Bronchial epithelial cell (primary cell): Measurements from ENCODE around the gene KCNJ6. TPM values are rescaled to one million over a fixed set of nuclear protein-coding genes. Genes with fewer than 3 reads are reported as not detected.

Source experiments
- DNase-seq: peaks from one replicate; pipeline ENCODE4 v3.0.0-alpha.2; 2010; ENCODE audit warnings: low read depth
- FAIRE-seq: peaks from 2 replicates; lab custom pipeline; 2011; peaks lifted over from hg19 to GRCh38; lab: Jason Lieb, UNC
- H3K27me3 ChIP-seq: 2 replicates; pipeline ENCODE4 v1.5.1; 2011; ENCODE audit warnings: low read length; ENCODE audit not compliant: control insufficient read depth, insufficient read depth
- H3K36me3 ChIP-seq: 2 replicates; pipeline ENCODE4 v1.5.1; 2011; ENCODE audit warnings: low read length; ENCODE audit not compliant: control insufficient read depth, insufficient read depth
- H3K4me3 ChIP-seq: 2 replicates; pipeline ENCODE4 v1.5.1; 2011; ENCODE audit warnings: mild to moderate bottlenecking, low read depth, low read length, control low read depth
- CTCF ChIP-seq: IDR thresholded peaks from 2 replicates; pipeline ENCODE4 v1.5.1; 2011; ENCODE audit warnings: mild to moderate bottlenecking, moderate library complexity, low read length, control low read depth, inconsistent platforms; ENCODE audit not compliant: insufficient read depth, severe bottlenecking
- total RNA-seq: library from RNA; depleted of rRNA; stranded (reverse); fragments of >200 nt; gene quantifications from 2 replicates; pipeline ENCODE4 v1.2.1, GENCODE V29; 2014

The KCNJ6 gene
- total RNA-seq, 1 donor from 2014 or later: not detected

GRCh38 chr21:37560385-37560784, 355.9 kb downstream of the KCNJ6 start:
- no peak overlapping the region for H3K4me3 ChIP-seq
- no peaks in the 10 kb centered on the region for H3K36me3 ChIP-seq
- no peaks in the 10 kb centered on the region for H3K27me3 ChIP-seq
- TF ChIP-seq CTCF: no peak
- FAIRE-seq: no peak
- DNase-seq: no peak

GRCh38 chr21:37558676-37559211, 357.5 kb downstream of the KCNJ6 start:
- DNase-seq: no peak
- H3K36me3 ChIP-seq: no peaks in the 10 kb centered on the region
- no peak for TF ChIP-seq CTCF
- H3K4me3 ChIP-seq: no peak overlapping the region
- no peak for FAIRE-seq
- H3K27me3 ChIP-seq: no peaks in the 10 kb centered on the region
